BLaER1 treated with 17β-estradiol and CSF1 and Interleukin-3, amounts not matched to agents 10 nM and 100 nM (cell line): ENCODE data around the gene UBE2J2.

Experiments
- H3K27ac ChIP-seq, 11 experiments: shearing (Covaris generic); formaldehyde crosslinking; 2 replicates each; pipeline ENCODE4 v1.8.1; 2022
- H3K27me3 ChIP-seq, 11 experiments: shearing (Covaris generic); formaldehyde crosslinking; 2 replicates each; pipeline ENCODE4 v1.8.1; 2022
- H3K36me3 ChIP-seq, 11 experiments: shearing (Covaris generic); formaldehyde crosslinking; 2 replicates each; pipeline ENCODE4 v1.8.1; 2022
- H3K4me1 ChIP-seq, 10 experiments: shearing (Covaris generic); formaldehyde crosslinking; 2 replicates each; pipeline ENCODE4 v1.8.1; 2022
- H3K4me2 ChIP-seq, 11 experiments: shearing (Covaris generic); formaldehyde crosslinking; 2 replicates each; pipeline ENCODE4 v1.8.1; 2022
- H3K4me3 ChIP-seq, 10 experiments: shearing (Covaris generic); formaldehyde crosslinking; 2 replicates each; pipeline ENCODE4 v1.8.1; 2022
- H3K9ac ChIP-seq, 11 experiments: shearing (Covaris generic); formaldehyde crosslinking; 2 replicates each; pipeline ENCODE4 v1.8.1; 2022
- H3K9me3 ChIP-seq, 11 experiments: shearing (Covaris generic); formaldehyde crosslinking; replicated peaks in 1 of 11; 2 replicates each; pipeline ENCODE4 v1.8.1; 2022
- H4K20me1 ChIP-seq, 11 experiments: shearing (Covaris generic); formaldehyde crosslinking; 2 replicates each; pipeline ENCODE4 v1.8.1; 2022
- Cebpa-rat ChIP-seq, 11 experiments: shearing (Covaris generic); IDR thresholded peaks; 2 replicates each; pipeline ENCODE4 v1.8.1; 2022

The UBE2J2 gene

DNA sequence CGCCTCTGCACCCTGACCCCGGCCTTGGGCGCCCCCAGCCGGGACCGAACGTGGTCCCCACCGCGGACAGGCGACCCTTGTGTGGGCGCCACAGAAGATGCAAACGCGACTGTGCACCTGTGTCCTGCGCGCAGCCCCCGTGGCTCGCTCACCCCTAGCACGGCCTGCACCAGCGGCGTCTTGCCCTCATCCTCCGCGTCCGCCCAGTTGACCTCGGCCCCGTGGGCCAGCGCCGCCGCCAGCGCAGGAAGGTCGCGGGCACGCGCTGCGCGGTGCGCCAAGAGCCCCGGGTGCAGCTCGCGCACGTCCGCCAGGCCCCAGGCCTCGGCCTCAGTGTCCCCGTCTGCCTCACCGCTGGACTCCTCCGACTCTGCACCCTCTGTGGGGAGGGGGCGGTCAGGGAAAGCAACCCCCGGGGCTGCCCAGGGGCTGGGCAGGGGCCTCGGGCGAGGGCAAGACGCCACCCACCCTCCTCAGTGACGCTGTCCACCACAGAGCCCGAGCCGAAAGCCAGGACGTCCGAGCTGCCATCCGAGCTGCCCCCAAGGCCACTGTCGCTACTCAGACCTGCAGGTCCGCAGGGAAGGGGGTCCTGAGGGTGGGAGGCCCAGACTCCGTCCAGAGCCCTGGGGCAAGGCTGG lies 20.7 kb upstream of the UBE2J2 start:
- Histone ChIP-seq H3K4me2 (no peak overlapping the region), H3K4me3 (no peak overlapping the region), H4K20me1 (peaks cover 7 to 80% (median 30%) of the 10 kb centered on the region in 11 experiments; a peak in 21 of 22 replicates), H3K27ac (no peak overlapping the region), H3K4me1 (peaks cover 7 to 29% (median 21%) of the 10 kb centered on the region in 10 experiments; a peak in 18 of 20 replicates), H3K9ac (no peak overlapping the region), H3K27me3 (no peaks in the 10 kb centered on the region), H3K36me3 (peaks cover 0 to 42% (median 15%) of the 10 kb centered on the region in 11 experiments; a peak in 10 of 22 replicates), H3K9me3 (no peaks in the 10 kb centered on the region)
- TF ChIP-seq Cebpa-rat (IDR thresholded peaks at IDR 0.05): no peak

DNA sequence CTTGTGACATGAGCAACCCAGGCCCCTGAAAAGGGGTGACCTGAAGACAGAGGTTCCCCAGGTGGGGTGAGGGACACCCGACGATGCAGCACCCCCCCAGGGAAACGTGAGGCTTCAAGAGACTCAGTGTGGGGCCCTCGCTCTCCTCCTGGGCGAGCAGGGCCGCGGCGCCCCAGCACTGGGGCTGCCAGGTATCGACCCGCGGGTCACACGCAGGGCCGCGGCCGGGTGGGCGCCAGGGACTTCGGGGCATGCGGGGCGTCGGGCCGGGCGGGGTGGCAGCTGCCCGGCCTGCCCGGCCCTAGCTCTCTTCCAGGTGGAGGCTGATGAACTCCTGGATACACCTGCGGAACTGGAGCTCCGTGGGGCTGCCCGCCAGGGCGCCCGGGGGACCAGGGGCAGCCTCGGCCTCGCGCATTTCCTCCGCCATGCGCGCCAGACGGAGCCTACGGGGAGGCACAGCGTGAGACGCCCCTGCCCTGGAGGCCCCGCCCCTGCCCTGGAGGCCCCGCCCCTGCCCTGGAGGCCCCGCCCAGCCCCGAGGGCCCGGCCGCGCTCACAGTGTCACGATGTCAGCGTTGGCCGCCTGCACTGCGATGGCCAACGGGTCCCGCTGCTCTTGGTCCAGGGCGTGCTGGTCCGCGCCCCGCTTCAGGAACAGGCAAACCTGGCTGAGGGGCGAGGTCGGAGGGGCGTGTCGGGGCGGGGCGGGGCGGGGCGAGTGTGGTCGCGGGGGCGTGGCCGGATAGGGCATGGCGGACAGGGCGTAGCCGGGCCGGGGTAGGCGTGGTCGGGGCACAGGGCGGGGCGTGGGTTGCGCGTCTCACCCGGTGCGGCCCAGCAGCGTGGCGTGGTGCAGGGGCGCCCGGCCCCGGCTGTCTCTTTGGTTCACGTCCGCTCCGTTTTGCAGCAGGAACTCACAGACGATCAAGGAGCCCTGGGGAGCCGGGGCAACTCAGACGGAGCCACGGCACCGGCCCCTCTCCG lies 19.9 kb upstream of the UBE2J2 start:
- Histone ChIP-seq H3K4me3 (no peak overlapping the region), H3K36me3 (peaks cover 0 to 42% (median 15%) of the 10 kb centered on the region in 11 experiments; a peak in 10 of 22 replicates), H3K4me2 (no peak overlapping the region)

DNA sequence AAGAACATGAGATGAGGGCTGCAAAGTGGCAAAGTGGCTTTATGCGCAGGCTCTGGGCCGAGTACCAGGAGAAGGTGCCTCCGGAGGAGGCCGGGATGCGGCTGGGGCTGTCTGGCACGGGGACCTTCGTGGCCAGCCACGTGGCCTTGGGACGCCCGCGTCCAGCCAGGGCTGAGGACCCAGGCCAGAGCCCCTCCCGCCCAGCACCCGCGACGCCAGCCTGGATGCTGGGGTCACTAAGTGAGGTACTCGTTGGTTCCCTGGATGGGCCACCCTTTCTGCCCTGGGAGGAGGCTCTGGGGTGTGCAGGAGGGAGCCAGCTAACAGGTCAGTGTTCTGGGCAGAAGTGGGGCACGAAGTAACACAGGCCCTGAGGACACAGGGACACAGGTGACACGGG lies 19.2 kb upstream of the UBE2J2 start:
- Histone ChIP-seq H3K36me3 (peaks cover 0 to 40% (median 13%) of the 10 kb centered on the region in 11 experiments; a peak in 10 of 22 replicates), H3K4me2 (no peak overlapping the region), H4K20me1 (peaks cover 0 to 66% (median 21%) of the 10 kb centered on the region in 11 experiments; a peak in 17 of 22 replicates), H3K27ac (no peak overlapping the region), H3K9me3 (no peaks in the 10 kb centered on the region), H3K4me3 (no peak overlapping the region), H3K9ac (no peak overlapping the region), H3K27me3 (no peaks in the 10 kb centered on the region), H3K4me1 (peaks cover 0 to 20% (median 12%) of the 10 kb centered on the region in 10 experiments; a peak in 13 of 20 replicates)
- no peak for TF ChIP-seq Cebpa-rat (IDR thresholded peaks at IDR 0.05)

More for the DNA sequence above, 19.9 kb upstream of the UBE2J2 start:
- no peak overlapping the region for H3K9ac ChIP-seq
- H4K20me1 ChIP-seq: peaks cover 0 to 72% (median 22%) of the 10 kb centered on the region in 11 experiments; a peak in 19 of 22 replicates
- TF ChIP-seq Cebpa-rat (IDR thresholded peaks at IDR 0.05): no peak
- no peaks in the 10 kb centered on the region for H3K9me3 ChIP-seq
- H3K27me3 ChIP-seq: no peaks in the 10 kb centered on the region
- peaks cover 0 to 21% (median 13%) of the 10 kb centered on the region in 10 experiments; a peak in 16 of 20 replicates for H3K4me1 ChIP-seq
- no peak overlapping the region for H3K27ac ChIP-seq

DNA sequence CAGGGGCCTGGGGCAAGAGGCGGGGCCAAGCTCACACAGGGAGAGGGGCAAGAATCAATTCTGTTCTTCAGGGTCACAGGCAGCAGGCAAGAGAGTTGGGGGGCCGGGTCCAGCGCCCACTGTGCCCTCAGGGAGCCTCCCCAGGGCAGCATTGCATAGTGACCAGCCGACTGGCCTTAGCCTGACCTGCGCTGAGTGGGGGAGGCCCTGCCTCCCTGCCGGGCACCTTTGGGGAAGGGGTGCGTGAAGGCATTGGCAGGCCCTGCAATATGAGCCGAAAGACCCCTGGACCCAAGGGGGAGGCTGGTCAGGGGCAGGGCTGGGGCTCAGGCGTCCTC lies 18.8 kb upstream of the UBE2J2 start:
- H3K9me3 ChIP-seq: no peaks in the 10 kb centered on the region
- peaks cover 0 to 62% (median 21%) of the 10 kb centered on the region in 11 experiments; a peak in 17 of 22 replicates for H4K20me1 ChIP-seq
- no peak overlapping the region for H3K4me3 ChIP-seq
- no peaks in the 10 kb centered on the region for H3K27me3 ChIP-seq
- no peak for TF ChIP-seq Cebpa-rat (IDR thresholded peaks at IDR 0.05)
- peaks cover 0 to 20% (median 12%) of the 10 kb centered on the region in 10 experiments; a peak in 13 of 20 replicates for H3K4me1 ChIP-seq
- peaks cover 0 to 36% (median 10%) of the 10 kb centered on the region in 11 experiments; a peak in 10 of 22 replicates for H3K36me3 ChIP-seq
- no peak overlapping the region for H3K27ac ChIP-seq
- H3K9ac ChIP-seq: no peak overlapping the region
- no peak overlapping the region for H3K4me2 ChIP-seq

DNA sequence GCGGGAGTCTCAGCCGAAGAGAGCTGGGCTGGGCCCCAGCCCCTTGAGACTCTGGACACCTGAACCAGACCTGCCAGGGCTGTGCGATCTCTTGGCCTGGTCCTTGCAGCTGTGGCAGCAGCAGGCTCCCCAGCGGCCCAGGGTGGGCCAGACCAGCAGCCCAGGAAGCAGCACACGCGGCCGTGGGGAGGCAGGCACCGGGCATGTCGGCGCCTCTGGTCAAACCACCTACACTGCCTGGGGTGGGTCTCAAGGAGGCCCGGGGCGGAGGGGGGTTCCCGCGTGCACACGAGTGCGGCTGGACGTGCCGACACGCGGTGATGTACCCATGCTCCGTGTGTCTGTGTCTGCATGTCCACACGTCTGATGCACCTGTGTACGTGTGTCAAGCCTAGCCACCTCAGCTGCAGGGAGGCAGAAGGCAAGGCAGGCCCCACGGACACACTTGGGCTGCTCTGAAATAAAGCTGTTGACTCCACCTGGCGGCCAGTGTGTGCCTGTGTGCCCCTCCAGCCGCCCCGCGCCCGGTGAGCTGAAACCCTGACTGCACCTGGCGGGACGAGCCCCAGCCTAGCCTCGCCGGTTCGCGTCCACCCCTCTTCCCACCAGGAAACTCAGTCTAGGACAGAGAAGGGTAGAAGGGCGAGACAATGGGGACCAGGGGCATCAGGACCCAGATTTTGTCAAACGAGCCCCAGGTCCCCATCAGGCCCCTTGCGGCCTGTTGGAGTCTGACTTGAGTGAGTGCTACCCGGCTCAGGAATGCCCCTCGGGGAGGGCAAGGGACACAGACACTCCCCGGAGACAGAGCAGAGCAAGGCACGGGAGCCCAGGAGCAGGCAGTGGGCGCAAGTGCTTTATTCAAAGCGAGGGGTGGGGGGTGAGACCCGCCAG lies 18.1 kb upstream of the UBE2J2 start:
- Histone ChIP-seq H3K27ac (no peak overlapping the region), H3K4me2 (peak overlapping the region in 7 of 11 experiments; percentile 24 to 46 (median 29); a peak in 11 of 22 replicates), H3K4me3 (no peak overlapping the region), H3K9ac (no peak overlapping the region), H3K36me3 (peaks cover 0 to 35% (median 10%) of the 10 kb centered on the region in 11 experiments; a peak in 10 of 22 replicates), H3K9me3 (no peaks in the 10 kb centered on the region), H4K20me1 (peaks cover 0 to 64% (median 21%) of the 10 kb centered on the region in 11 experiments; a peak in 17 of 22 replicates), H3K27me3 (no peaks in the 10 kb centered on the region), H3K4me1 (peaks cover 0 to 20% (median 12%) of the 10 kb centered on the region in 10 experiments; a peak in 13 of 20 replicates)
- no peak for TF ChIP-seq Cebpa-rat (IDR thresholded peaks at IDR 0.05)

DNA sequence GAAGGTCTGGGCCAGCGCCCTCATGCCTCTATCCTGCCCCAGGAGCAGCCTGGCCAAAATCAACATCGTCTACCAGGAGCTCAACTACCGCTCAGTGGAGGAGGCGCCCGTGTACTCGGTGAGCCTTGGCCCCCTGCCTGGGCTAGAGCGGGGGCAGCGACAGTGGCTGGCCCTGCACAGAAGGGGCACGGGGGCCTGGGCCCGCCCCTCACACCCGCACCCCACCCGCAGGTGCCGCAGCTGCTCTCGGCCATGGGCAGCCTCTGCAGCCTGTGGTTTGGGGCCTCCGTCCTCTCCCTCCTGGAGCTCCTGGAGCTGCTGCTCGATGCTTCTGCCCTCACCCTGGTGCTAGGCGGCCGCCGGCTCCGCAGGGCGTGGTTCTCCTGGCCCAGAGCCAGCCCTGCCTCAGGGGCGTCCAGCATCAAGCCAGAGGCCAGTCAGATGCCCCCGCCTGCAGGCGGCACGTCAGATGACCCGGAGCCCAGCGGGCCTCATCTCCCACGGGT lies 17.4 kb upstream of the UBE2J2 start:
- peaks cover 0 to 21% (median 12%) of the 10 kb centered on the region in 10 experiments; a peak in 13 of 20 replicates for H3K4me1 ChIP-seq
- H3K4me2 ChIP-seq: peak overlapping the region in 7 of 11 experiments; percentile 24 to 46 (median 29); a peak in 10 of 22 replicates
- no peak for TF ChIP-seq Cebpa-rat (IDR thresholded peaks at IDR 0.05)
- no peaks in the 10 kb centered on the region for H3K9me3 ChIP-seq
- no peak overlapping the region for H3K27ac ChIP-seq
- H3K36me3 ChIP-seq: peaks cover 0 to 28% (median 8%) of the 10 kb centered on the region in 11 experiments; a peak in 10 of 22 replicates
- H4K20me1 ChIP-seq: peaks cover 0 to 66% (median 21%) of the 10 kb centered on the region in 11 experiments; a peak in 17 of 22 replicates
- no peaks in the 10 kb centered on the region for H3K27me3 ChIP-seq
- 0 out of 22 replicates have a peak overlapping the region, but pooled peaks of 1 of the 11 experiments have one; percentile 3 for H3K9ac ChIP-seq
- no peak overlapping the region for H3K4me3 ChIP-seq

DNA sequence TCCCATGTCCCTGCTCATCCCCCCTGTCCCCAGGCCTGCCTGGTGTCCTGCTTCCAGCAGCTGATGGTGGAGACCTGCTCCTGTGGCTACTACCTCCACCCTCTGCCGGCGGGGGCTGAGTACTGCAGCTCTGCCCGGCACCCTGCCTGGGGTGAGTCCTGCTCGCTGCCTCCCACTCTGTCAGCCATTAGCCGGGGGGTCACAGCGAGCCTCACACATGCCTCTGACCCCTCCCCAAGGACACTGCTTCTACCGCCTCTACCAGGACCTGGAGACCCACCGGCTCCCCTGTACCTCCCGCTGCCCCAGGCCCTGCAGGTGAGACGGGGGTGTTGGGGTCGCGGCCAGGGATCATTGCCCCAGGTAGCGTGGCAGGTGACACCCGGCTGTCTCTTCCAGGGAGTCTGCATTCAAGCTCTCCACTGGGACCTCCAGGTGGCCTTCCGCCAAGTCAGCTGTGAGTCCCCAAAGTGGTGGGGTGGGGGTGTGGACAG lies 16.6 kb upstream of the UBE2J2 start:
- Histone ChIP-seq H3K4me2 (no peak overlapping the region), H3K36me3 (peaks cover 0 to 20% (median 7%) of the 10 kb centered on the region in 11 experiments; a peak in 9 of 22 replicates), H3K27me3 (no peaks in the 10 kb centered on the region), H3K4me1 (peaks cover 0 to 28% (median 12%) of the 10 kb centered on the region in 10 experiments; a peak in 13 of 20 replicates), H3K27ac (no peak overlapping the region), H3K9me3 (no peaks in the 10 kb centered on the region), H3K9ac (no peak overlapping the region), H3K4me3 (no peak overlapping the region), H4K20me1 (peaks cover 0 to 65% (median 21%) of the 10 kb centered on the region in 11 experiments; a peak in 17 of 22 replicates)
- TF ChIP-seq Cebpa-rat (IDR thresholded peaks at IDR 0.05): no peak
